ENCODE data around the gene CTDNEP1.

Gene CTDNEP1

GRCh38 chr17:7246779-7247178 lies 4.8 kb downstream of the CTDNEP1 start:
- no peak for DNase-seq (ENCODE audit: low spot score)

- peak; percentile 19 for DNase-seq (ENCODE audit: low spot score)
These were observed 7.7 kb downstream of the CTDNEP1 start for GRCh38 chr17:7243838-7244237.

DNA sequence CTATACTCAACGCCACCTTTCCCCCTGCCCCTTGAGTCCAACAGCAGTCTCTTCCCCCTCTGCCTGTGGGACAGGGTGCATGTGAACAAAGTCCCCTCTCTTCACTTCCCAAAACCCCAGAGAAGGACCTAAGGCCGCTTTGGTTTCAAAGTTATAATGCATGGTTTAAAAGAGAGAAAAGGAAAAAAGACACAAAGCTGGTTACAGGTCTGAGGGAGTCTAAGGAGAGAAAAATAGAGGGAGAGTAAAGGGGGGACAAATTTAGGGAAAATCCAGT lies 8.1 kb downstream of the CTDNEP1 start:
- no peak for DNase-seq (ENCODE audit: low spot score)

DNA sequence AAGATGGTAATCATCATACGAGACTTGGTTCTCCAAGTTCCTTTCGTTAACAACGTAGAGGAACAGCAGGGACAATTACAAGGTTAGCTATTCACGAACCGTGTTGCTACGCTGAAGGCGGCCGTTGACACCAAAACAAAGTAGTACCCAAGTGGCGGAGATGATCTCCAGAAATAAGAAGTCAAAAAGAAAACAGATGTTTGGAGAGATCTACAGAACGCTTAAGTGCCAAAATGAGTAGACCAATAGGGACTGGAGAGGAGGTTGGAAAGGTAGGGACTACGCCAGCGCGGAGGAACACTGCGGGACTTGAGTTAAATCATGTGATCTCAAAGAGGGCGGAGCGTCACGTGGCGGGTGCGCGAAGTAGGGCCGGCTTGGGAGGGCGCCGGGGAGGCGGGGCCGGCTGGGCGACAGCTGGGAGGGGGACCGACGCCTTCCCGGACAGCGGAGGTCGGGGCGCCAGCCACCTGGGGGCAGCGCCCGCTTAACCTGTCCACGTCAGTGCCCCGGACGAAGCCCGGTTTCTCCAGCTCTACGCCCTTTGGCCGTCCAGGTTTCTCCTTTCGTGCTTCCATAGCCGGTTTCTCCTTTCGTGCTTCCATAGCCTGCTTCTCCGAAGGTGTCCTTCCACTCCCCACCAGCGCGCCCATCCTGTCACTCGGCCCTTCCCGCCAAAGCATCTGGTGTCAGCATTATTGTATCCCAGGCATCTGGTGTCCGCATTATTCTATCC lies 8.6 kb downstream of the CTDNEP1 start:
- peak; percentile 94 for DNase-seq (ENCODE audit: low spot score)

DNA sequence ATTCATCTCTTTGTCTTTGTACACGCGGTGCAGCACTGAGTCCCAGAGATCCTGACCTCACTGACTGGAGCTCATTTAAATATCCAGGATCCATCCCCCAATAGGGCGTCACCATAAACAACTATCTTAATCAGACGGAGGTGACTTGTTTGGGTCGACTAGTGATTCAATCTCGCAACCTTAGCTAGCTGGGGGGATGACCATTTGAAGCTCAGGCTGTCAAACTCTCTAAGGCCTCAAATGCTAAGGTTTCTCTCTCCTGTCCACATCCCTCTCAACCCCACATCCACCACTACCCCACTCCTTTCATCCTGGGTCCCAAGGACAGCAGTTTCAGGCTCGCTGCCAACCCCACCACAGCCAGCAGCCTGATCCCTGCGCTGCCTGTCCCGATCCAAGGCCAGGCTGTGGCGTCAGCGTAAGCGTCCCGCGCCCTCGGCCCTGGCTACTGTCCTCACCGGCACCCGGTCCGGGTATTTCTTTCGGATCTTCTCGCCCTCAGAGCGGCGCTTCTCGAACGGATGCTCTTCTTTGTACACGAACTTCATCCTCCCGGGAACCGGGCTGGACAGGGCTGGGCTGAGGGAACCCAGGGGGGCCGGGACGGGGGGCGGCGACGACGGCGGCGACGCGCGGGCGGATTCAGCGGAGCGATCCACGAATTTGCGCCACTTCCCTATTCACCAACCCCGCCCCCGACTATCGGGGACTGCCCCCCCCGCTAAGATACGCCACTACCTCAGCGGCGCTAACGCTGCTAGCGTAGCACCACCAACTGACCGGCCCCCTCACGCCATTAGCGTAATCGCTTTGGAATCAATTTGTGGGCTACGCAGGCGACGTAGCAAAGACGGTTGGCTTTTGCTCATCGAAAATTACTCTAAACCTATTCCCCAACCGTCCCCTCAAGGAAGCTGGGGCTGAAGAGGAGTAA lies 9.5 kb downstream of the CTDNEP1 start, which contains the start of gene GABARAP:
TSS of gene GABARAP (minus strand) at position 667 of the 934 bp plus-strand sequence. CDS start at position 548, 119 bp downstream.
- peak; percentile 94 for DNase-seq (ENCODE audit: low spot score)

GRCh38 chr17:7241090-7241733 lies 10.3 kb downstream of the CTDNEP1 start:
- DNase-seq (ENCODE audit: low spot score): peak; percentile 21

GRCh38 chr17:7240375-7240774 lies 11.2 kb downstream of the CTDNEP1 start:
- DNase-seq (ENCODE audit: low spot score): peak; percentile 83

DNA sequence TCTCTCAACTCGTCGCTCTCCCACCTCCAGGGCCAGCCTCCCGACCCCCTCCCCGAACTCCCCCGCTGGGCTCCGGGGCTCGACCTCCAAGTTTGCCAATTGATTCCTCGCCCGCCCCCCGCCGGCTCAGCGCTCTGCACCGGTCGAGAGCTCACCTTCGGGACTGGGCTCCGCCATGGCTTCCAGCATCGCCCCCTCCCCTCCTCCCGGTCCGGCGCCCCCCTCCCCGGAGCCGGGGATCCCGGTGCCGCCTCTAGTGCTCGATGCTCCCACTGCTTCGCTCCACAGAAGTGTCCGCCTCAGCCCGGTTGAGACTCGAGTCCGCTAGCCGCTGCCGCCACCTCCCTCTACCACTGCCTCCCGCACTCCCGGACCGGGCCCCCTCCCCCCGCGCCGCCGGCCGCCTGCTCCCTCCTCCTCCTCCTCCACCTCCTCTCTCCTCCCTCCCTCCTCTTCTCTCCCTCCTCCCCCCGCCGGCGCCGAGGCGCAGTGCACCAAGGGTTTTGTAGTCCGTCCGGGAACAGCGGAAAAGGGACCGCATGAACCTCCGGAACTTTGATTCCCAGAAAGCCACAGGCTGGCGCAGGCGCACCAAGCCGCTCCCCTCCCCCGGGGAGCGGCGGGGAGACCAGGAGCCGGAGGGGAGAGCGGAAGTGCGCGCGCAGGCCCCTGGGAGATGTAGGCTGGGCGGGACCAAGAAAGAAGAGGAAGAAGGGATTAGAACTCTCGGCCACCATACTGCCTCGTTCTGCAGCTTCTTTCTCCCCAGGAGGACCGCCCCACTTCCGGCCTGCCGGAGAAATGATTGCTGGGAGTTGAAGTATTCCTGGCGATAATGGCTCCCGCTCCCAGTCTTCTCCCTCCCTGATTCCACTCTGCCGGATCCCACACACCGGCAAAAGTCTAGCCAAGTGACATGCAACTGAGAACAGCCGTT lies 12.2 kb downstream of the CTDNEP1 start, which contains the start of gene PHF23:
TSS of gene PHF23 (minus strand) at position 367 of the 937 bp plus-strand sequence. CDS start at position 189, 178 bp downstream.
- peak; percentile 100 for DNase-seq (ENCODE audit: low spot score)

DNA sequence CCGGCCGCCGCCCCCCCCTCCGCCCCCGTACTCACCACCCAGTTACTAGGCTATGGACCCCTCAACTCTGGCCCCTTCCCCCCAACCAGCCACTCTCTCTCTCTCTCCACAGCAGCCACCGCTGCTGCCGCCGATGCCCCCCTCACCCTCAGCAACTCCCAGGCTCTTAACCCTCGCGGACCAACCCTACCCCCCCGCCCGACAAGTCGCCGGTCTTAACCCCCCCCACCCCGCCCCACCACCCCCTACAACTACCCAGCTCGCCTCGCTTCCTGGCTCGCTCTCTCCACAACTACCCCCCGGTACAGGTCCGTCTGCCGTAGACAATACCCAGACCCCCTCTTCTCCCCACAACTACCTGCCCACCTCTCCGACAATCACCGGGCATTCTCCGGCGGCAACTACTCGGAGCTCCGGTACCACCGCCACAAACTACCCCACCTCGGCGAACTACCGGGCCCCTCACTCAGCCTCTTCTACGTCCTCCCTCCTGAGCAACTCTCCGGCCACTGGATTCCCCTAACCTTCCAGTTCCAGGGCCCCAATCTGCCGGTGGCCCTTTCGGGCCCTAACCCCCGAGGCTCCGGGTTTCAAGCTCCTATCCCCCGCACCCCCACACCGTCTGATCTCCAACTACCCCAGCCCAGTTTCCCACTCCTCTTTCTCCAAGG lies 13.0 kb downstream of the CTDNEP1 start:
- peak; percentile 14 for DNase-seq (ENCODE audit: low spot score)

GRCh38 chr17:7237761-7238419 lies 13.6 kb downstream of the CTDNEP1 start:
- peak; percentile 51 for DNase-seq (ENCODE audit: low spot score)

GRCh38 chr17:7237266-7237760 lies 14.2 kb downstream of the CTDNEP1 start:
- peak; percentile 14 for DNase-seq (ENCODE audit: low spot score)

- DNase-seq (ENCODE audit: low spot score): peak; percentile 7
These were observed 14.7 kb downstream of the CTDNEP1 start for GRCh38 chr17:7236808-7237207.

GRCh38 chr17:7235693-7236665 lies 15.6 kb downstream of the CTDNEP1 start:
- no peak for DNase-seq (ENCODE audit: low spot score)

- DNase-seq (ENCODE audit: low spot score): peak; percentile 92
These were observed 17.2 kb downstream of the CTDNEP1 start, which contains the start of gene DVL2 for GRCh38 chr17:7234083-7234951. Gene DVL2 (minus strand): TSS chr17:7234517. CDS start chr17:7234262, 255 bp downstream.

DNA sequence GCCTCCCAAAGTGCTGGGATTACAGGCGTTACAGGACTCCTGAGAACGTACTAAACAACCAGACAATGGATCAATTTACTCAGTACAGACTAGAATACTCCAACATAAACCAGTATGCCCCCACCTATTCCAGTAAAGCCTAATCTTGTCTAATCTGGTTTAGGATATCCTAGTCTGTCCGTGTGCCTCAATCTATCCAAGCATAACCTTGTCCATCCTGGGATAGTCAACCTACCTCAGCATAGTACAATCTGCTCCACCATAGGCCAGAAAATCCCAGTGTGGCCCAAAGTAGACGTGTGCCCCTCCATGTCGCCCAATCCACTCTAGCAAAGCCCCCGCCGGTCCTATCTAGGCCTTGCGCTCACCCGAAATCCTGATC lies 17.8 kb downstream of the CTDNEP1 start:
- peak; percentile 33 for DNase-seq (ENCODE audit: low spot score)

DNA sequence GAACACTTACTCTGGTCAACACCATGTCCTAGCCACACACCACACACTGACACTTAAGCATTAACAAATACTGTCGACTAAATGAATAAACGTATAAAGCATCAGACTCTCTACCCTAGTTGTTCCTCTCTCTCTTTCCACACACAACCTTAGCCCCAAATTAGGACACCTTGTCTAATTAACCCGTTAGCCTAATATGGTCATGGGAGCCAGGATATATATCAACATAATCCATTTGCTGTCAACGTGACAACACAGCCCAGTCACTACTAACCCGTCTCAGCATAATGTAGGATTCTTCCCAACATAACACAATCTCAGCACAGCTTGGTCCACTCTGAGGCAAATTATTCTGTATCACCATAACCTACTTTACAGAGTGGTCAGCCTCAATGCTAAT lies 19.4 kb downstream of the CTDNEP1 start:
- no peak for DNase-seq (ENCODE audit: low spot score)

GRCh38 chr17:7229504-7229903 lies 22.0 kb downstream of the CTDNEP1 start:
- no peak for DNase-seq (ENCODE audit: low spot score)

- DNase-seq (ENCODE audit: low spot score): no peak
These were observed 22.6 kb downstream of the CTDNEP1 start for GRCh38 chr17:7228920-7229319.

Measured in pons (tissue), 1 donor.